GM10266 (cell line): ENCODE results near the gene SAA4.
"Not testable (repeated sequence)": the region's sequence is repeated elsewhere in the genome, so short reads cannot be mapped to it uniquely, and the experiment has no call there.

Experiments used
- DNase-seq: peaks from one replicate; pipeline ENCODE4 v3.0.0; 2012; ENCODE audit errors: extremely low spot score
- TF ChIP-seq, protein P1 (sequence below): IDR thresholded peaks from 2 replicates; pipeline ENCODE4 v1.5.1; 2012; ENCODE audit warnings: mild to moderate bottlenecking, low read depth; ENCODE audit not compliant: control insufficient read depth, insufficient read depth; ENCODE audit errors: missing control alignments

SAA4 gene

DNA sequence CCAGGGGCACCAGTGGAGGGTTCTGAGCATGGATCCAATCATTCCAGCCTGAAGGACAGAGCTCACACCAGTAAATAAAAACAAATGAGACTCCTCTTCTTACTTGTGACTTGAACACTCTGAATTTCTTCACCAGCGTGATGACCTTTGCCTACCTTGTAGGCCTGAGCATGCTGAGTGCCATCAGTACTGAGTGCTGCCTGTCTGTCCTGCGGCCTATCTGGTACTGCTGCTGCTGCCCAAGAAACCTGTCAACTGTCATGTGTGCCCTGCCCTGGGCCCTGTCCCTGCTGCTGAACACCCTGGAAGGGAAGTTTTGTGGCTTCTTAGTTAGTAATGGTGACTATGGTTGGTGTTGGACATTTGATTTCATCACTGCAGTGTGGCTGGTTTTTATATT is 40.1 kb downstream of the SAA4 start:
- DNase-seq: no peak
- TF ChIP-seq, protein P1, sequence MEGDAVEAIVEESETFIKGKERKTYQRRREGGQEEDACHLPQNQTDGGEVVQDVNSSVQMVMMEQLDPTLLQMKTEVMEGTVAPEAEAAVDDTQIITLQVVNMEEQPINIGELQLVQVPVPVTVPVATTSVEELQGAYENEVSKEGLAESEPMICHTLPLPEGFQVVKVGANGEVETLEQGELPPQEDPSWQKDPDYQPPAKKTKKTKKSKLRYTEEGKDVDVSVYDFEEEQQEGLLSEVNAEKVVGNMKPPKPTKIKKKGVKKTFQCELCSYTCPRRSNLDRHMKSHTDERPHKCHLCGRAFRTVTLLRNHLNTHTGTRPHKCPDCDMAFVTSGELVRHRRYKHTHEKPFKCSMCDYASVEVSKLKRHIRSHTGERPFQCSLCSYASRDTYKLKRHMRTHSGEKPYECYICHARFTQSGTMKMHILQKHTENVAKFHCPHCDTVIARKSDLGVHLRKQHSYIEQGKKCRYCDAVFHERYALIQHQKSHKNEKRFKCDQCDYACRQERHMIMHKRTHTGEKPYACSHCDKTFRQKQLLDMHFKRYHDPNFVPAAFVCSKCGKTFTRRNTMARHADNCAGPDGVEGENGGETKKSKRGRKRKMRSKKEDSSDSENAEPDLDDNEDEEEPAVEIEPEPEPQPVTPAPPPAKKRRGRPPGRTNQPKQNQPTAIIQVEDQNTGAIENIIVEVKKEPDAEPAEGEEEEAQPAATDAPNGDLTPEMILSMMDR: no peak

GRCh38 chr11:18193010-18193409 is 43.6 kb downstream of the SAA4 start:
- DNase-seq: no peak
- TF ChIP-seq, protein P1: no peak

DNA sequence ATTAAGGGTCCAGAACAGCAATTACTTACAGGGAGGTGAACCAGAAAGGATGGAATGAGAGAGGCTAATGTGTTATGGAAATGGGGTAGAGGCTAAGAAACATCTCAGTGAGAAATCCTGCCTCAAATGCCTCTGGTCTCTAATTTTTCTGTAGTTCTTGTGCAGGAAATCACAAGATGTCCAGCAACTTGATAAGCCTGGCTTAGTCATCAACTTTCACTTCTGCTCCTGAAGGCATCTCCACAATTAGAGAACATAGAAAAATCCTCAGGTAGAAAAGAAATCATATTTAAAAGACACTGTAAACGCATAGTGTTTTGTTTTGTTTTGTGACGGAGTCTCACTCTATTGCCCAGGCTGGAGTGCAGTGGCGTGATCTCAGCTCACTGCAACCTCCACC is 45.2 kb downstream of the SAA4 start:
- TF ChIP-seq, protein P1: no peak

GRCh38 chr11:18189476-18190245 is 46.9 kb downstream of the SAA4 start:
- DNase-seq: not testable (repeated sequence)

More for the DNA sequence above, 45.2 kb downstream of the SAA4 start:
- DNase-seq: no peak

DNA sequence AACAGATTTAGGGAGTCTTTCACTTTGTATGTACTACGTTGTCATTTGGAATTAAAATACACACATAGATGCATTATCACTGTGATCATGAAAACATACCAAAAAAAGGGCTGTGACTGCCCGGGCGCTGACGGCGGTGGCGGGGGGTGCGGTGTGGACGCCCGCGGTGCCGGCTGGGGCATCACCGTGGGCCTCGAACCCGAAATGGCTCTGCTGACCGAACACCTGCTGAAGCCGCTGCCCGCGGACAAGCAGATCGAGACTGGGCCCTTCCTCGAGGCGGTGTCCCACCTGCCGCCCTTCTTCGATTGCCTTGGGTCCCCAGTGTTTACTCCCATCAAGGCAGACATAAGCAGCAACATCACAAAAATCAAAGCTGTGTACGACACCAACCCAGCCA is 47.8 kb downstream of the SAA4 start:
- no peak for DNase-seq

More for the DNA sequence above, 47.8 kb downstream of the SAA4 start:
- TF ChIP-seq, protein P1: no peak
